ENCODE data around the gene PEA15.
A peak's percentile ranks its signal among the peaks of the same experiment; 100 is the strongest.

The PEA15 gene

GRCh38 chr1:160244209-160244608 lies 39.0 kb downstream of the PEA15 start:
- DNase-seq: no peak

- DNase-seq: no peak
Measured at GRCh38 chr1:160245434-160245833, 40.2 kb downstream of the PEA15 start.

- DNase-seq: no peak
Measured at GRCh38 chr1:160247053-160247452, 41.9 kb downstream of the PEA15 start.

DNA sequence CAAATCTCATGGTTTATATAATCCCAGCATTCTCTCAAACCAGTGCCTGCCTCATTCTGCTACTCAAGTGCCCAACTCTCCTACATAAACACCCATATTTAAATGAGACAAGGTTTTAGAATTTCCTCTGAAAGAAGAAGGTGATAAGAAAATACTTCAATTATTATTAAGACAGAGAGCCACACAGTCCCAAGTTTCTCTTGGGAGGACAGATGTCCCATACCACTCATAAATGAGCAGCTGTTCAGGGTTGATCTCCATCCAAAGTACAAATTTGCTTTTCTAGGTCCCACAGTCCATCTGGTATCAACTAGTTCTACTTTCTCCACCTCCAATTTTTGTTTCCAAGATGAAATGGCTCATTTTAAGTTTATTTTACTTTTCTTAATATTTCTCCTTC lies 45.8 kb downstream of the PEA15 start:
- no peak for DNase-seq

DNA sequence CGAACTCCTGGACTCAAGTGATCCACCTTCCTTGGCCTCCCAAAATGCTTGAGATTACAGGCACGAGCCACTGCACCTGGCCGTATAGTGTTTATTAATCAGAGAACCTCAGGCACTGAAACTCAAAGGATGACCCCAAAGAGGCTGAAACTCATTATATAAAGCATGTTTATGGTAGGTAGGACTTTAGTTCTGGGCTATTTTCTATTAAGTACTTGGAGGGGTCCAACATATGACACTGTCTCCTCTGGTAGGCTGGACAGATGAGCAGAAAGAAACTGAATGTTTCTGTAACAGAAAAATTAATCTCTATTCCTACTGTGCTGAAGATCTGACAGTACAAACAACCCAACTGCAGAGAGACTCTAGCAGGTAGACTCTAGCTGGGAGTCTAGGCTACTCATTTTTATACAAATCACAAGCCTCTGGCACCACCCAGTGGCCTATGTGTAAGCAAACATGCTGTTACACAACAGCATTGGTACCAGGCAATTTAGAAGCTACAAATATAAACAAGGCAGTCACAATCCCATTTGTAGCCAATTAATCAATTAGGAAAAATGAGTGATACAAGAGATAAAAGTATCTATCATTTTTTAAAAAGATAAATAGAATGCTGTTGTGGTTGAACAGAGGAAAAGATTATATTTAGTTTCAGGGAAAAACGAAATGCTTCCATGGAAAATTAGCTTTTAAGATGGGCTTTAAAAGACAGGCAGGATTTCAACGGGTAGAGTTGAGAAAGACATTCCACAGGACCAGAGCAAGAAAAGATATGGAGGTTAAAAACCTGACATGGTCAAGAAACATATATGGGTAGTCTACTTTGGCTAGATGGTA lies 46.7 kb downstream of the PEA15 start:
- DNase-seq: peak; percentile 24

DNA sequence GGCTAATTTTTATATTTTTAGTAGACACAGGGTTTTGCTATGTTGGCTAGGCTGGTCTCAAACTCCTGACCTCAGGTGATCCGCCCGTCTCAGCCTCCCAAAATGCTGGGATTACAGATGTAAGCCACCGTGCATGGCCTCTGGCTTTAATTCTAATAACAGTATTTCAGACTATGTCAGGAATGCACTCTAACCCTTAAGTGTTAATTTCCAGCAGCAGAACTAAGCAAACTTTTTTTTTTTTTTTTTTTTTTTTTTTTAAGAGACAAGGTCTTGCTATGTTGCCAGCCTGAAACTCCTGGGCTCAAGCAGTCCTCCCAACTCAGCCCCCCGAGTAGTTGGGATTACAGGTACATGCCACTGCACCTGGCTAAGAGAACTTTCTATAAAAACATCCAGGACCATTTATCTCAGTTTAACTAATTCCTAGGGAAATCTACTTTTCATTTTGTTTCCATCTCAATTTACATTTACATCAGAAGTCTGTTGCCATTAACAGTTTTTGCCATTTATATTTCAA lies 50.7 kb downstream of the PEA15 start:
- no peak for DNase-seq

DNA sequence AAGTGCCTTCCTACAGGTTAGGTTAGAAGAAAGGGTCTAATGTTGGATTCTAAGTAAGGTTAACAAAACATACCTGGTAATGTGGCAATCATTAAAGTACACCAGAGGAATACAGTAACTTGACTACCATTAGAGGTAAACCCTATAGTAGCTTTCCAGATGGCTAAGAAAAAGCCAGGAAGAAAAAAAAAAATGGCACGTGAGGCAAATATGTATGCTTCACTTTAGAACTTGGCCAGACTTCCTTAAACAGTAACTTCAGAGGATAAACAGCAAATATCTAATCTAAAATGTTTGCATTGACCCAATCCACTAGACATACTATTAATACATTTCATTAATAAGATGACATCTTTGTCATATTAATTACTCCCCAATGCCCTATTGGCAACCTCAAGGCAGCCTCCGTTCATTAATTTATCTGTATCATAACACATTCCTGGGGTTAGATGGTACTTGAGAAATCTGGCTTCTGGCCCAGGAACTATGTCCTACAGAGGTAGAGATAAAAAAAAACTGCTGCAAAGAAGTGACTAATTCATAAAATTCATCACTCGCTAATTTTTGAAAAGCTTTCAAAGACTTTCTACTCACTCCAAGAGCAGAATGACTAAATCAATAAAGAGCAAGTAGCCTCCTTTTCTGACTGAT lies 51.3 kb downstream of the PEA15 start:
- DNase-seq: no peak

GRCh38 chr1:160257411-160258015 lies 52.3 kb downstream of the PEA15 start:
- no peak for DNase-seq

DNA sequence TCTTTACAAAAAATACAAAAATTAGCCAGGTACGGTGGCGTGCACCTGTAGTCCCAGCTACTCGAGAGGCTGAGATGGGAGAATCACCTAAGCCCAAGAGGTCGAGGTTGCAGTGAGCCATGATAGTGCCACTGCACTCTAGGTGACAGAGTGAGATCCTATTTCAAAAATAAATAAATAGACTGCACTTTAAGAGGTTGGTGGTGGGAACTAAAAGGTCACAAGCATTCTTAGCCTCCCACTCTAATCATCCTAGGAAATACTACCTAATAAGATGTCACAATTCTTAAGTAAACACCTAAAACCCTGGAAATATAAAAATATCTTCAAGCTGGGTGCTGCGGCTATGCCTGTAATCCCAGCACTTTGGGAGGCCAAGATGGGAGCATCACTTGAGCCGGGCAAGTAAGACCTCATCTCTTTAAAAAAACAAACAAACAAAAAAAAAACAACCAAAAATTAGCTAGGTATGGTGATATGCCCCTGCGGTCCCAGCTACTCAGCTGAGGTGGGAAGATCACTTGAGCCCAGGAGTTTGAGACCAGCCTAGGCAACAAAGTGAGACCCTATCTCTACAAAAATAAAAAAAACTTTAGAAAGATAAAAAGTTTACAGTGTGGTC lies 53.1 kb downstream of the PEA15 start:
- DNase-seq: no peak

DNA sequence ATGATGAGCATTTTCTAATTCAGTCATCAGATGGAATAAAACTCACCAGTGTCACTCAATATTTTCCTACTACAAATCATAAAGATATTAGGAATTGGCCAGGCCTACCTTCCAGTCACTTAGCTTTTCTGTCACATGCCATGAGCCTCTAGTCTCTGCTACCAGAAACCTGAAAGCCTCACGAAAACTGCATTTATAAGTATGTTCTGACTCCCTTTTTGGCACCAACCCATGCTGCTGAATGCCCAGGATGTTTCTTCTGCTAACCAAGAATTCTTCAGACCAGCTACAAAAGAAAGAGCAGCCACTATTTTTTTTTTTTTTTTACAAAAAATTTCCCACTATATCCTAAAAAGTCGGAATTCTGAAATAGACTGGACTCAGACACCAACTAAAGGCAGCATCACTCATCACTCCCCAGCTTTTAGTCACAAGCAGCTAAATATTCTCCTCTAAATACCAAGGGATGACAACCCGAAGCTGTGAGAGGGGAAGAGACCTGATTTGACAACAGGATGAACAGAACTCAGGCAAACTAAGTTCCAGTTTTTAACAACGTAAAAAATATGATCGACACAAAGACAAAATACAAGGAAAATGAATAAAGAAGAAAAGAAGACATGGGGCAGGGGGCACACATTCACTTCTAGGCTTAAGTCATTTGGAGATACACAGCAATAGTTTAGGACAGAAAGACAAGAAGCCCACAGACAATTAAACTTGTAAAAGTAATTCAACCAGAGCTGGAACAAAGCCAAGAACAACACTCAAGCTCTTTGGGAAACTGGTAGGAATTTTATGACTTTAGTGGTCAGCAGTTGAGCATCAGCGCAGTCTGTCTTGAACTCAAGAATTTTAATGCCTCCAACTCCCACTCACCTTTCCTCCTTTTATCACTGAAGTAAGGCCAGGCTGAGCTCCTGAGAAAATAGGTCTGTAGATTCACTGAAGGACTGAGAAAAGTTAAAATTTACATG lies 55.5 kb downstream of the PEA15 start:
- no peak for DNase-seq

DNA sequence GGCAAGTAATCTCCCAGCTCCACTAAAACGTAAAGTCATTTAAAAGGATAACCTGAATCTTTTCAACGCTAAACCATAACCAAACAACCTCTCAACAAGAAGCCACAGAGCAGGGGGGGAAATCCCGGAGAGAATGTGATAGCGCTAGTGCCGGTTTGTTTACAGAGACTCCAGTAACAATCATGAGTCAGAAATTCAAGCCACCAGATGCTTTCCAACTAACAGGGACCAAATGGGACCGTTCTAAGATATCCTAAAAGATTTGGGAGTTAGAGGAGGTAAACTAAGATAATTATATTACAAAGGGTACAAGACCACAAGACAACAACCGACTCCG lies 56.3 kb downstream of the PEA15 start:
- DNase-seq: peak; percentile 14

GRCh38 chr1:160261893-160262794 lies 57.0 kb downstream of the PEA15 start, which contains the start of gene DCAF8:
DCAF8 (minus strand) TSS chr1:160262549; CDS start chr1:160244008, 18,541 bp downstream.
- DNase-seq: peak; percentile 98

DNA sequence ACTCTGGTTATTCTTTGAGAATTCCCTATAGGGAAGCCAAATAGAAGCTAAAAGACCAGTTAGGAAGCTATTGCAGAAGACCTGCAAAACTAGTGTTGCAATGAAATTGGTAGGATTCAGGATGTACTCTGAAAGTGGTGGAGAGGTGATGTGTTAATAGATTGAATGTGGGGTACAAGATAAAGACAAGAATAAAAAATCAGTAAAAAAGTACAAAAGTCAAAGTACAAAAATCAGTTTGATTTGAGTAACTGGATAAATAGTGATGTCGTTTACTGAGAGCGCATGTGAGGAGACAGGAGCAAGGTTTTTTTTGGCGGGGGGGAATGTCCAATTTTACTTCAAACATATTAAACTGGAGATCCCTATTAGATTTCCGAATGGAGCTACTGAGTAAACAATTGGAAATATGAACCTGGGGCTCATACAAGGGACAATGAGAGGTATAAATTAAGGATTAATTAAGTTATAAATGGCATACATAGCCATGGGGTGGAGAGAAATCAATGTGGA lies 59.7 kb downstream of the PEA15 start:
- DNase-seq: no peak

Measured in NCI-H1048 (cell line).